Loucy (cell line): ENCODE measurements around the gene ZC3H18.

ENCODE experiments used
- H2AFZ ChIP-seq: fragments of 200-600 bp; sonication (generic); 2 replicates; pipeline ENCODE4 v1.6.0; 2016; ENCODE audit warnings: antibody characterized with exemption, mild to moderate bottlenecking, low read length, moderate library complexity
- H3F3A ChIP-seq: fragments of 200-600 bp; 2 replicates; pipeline ENCODE4 v1.6.0; 2016; ENCODE audit warnings: antibody characterized with exemption, low read depth, mild to moderate bottlenecking
- H3K27me3 ChIP-seq: fragments of 200-600 bp; sonication (generic); 2 replicates; pipeline ENCODE4 v1.6.1; 2014; ENCODE audit warnings: low read length, mild to moderate bottlenecking; ENCODE audit not compliant: insufficient read depth, poor library complexity, severe bottlenecking
- H3K36me3 ChIP-seq: fragments of 200-600 bp; sonication (generic); 2 replicates; pipeline ENCODE4 v1.6.1; 2016; ENCODE audit warnings: low read length; ENCODE audit not compliant: insufficient read depth
- H3K4me1 ChIP-seq: fragments of 200-600 bp; sonication (generic); 2 replicates; pipeline ENCODE4 v1.5.1; 2014; ENCODE audit warnings: low read length, mild to moderate bottlenecking; ENCODE audit not compliant: insufficient read depth, poor library complexity, severe bottlenecking
- H3K4me2 ChIP-seq: fragments of 200-600 bp; sonication (generic); 2 replicates; pipeline ENCODE4 v1.6.0; 2014; ENCODE audit warnings: antibody characterized with exemption, low read length, low read depth, mild to moderate bottlenecking; ENCODE audit not compliant: poor library complexity, severe bottlenecking
- H3K4me3 ChIP-seq: fragments of 200-600 bp; sonication (generic); 2 replicates; pipeline ENCODE4 v1.5.1; 2014; ENCODE audit warnings: low read length, mild to moderate bottlenecking, mixed read lengths; ENCODE audit not compliant: poor library complexity, severe bottlenecking
- H3K79me2 ChIP-seq: fragments of 200-600 bp; sonication (generic); 2 replicates; pipeline ENCODE4 v1.6.1; 2014; ENCODE audit warnings: low read length; ENCODE audit not compliant: insufficient read depth
- H3K9ac ChIP-seq: fragments of 200-600 bp; sonication (generic); 2 replicates; pipeline ENCODE4 v1.6.0; 2014; ENCODE audit warnings: mild to moderate bottlenecking, low read depth, low read length, moderate library complexity; ENCODE audit not compliant: poor library complexity, severe bottlenecking
- H3K9me2 ChIP-seq: fragments of 200-600 bp; sonication (generic); replicated peaks from 2 replicates; pipeline ENCODE4 v1.6.1; 2016; ENCODE audit warnings: low read depth, low read length, mixed read lengths
- H3K9me3 ChIP-seq: fragments of 200-600 bp; sonication (generic); 2 replicates; pipeline ENCODE4 v1.6.1; 2014; ENCODE audit warnings: mild to moderate bottlenecking, antibody characterized with exemption, low read length, low read depth; ENCODE audit not compliant: insufficient read depth
- H4K20me1 ChIP-seq: fragments of 200-600 bp; sonication (generic); 2 replicates; pipeline ENCODE4 v1.6.0; 2014; ENCODE audit warnings: antibody characterized with exemption, low read length, mild to moderate bottlenecking; ENCODE audit not compliant: insufficient read depth, poor library complexity, severe bottlenecking
- EZH2phosphoT487 ChIP-seq: fragments of 200-600 bp; IDR thresholded peaks from 2 replicates; pipeline ENCODE4 v1.6.1; 2018; ENCODE audit warnings: antibody characterized with exemption, mild to moderate bottlenecking, moderate library complexity, borderline replicate concordance
- TF ChIP-seq, protein P1 (sequence below): fragments of 200-600 bp; sonication (generic); conservative IDR thresholded peaks from 2 replicates; pipeline ENCODE4 v1.5.1; 2014; ENCODE audit warnings: mild to moderate bottlenecking, antibody characterized with exemption, low read length

ZC3H18 gene

DNA sequence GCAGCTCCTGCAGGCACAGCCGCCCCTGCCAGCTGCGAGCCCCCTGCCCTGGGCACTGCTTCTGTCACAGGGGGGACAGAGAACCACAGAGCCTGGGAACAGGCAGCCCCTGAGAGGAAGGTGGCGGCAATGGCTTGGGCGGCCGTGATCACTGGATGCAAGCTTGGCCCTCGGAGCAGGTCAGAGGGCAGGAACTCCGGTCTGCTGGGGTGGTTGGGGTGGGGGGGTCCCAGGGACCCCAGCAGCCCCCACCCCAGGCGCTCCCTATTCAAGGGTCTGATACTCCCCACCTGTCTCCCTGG is 82.5 kb downstream of the ZC3H18 start:
- TF ChIP-seq, protein P1, sequence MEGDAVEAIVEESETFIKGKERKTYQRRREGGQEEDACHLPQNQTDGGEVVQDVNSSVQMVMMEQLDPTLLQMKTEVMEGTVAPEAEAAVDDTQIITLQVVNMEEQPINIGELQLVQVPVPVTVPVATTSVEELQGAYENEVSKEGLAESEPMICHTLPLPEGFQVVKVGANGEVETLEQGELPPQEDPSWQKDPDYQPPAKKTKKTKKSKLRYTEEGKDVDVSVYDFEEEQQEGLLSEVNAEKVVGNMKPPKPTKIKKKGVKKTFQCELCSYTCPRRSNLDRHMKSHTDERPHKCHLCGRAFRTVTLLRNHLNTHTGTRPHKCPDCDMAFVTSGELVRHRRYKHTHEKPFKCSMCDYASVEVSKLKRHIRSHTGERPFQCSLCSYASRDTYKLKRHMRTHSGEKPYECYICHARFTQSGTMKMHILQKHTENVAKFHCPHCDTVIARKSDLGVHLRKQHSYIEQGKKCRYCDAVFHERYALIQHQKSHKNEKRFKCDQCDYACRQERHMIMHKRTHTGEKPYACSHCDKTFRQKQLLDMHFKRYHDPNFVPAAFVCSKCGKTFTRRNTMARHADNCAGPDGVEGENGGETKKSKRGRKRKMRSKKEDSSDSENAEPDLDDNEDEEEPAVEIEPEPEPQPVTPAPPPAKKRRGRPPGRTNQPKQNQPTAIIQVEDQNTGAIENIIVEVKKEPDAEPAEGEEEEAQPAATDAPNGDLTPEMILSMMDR: no peak
- no peak for TF ChIP-seq EZH2phosphoT487
- no peaks in the 10 kb centered on the region for H3K9me3 ChIP-seq
- no peak overlapping the region for H2AFZ ChIP-seq
- H3K4me3 ChIP-seq: no peak overlapping the region
- H3K79me2 ChIP-seq: peaks cover 23% of the 10 kb centered on the region
- no peaks in the 10 kb centered on the region; the same call in 1 of the 2 replicates for H3K36me3 ChIP-seq
- no peak overlapping the region for H3K4me2 ChIP-seq
- H3K27me3 ChIP-seq: no peaks in the 10 kb centered on the region
- H4K20me1 ChIP-seq: peaks cover 12% of the 10 kb centered on the region
- H3F3A ChIP-seq: no peaks in the 10 kb centered on the region
- H3K9ac ChIP-seq: no peak overlapping the region
- peaks cover 5% of the 10 kb centered on the region for H3K4me1 ChIP-seq
- H3K9me2 ChIP-seq: no peaks in the 10 kb centered on the region

DNA sequence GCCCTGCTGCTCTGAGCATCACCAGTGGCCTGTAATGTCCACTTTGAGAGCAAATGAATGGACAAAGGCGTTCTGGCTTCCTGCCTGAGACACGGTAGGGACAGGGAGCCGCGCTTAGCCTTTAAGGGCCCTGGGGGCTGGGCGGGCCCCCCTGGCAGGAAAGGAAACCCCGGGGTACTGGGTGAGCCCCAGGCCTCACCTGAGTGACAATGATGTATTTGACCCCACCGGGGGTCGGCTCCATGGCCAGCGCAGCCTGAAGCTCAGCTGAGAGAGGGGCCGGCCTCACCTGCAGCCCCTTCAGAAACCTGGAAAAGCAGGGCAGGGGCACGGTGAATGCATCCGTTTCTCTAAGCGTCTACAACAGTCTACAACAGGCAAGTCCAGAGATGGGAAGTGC is 82.9 kb downstream of the ZC3H18 start:
- no peak overlapping the region for H3K4me2 ChIP-seq
- H3K79me2 ChIP-seq: peaks cover 20% of the 10 kb centered on the region
- H4K20me1 ChIP-seq: peaks cover 12% of the 10 kb centered on the region
- no peaks in the 10 kb centered on the region for H3F3A ChIP-seq
- H2AFZ ChIP-seq: no peak overlapping the region
- TF ChIP-seq, protein P1: no peak
- no peak for TF ChIP-seq EZH2phosphoT487
- H3K9me2 ChIP-seq: no peaks in the 10 kb centered on the region
- no peaks in the 10 kb centered on the region for H3K9me3 ChIP-seq
- H3K4me3 ChIP-seq: no peak overlapping the region
- H3K9ac ChIP-seq: no peak overlapping the region
- H3K27me3 ChIP-seq: no peaks in the 10 kb centered on the region
- no peaks in the 10 kb centered on the region; the same call in 1 of the 2 replicates for H3K36me3 ChIP-seq
- H3K4me1 ChIP-seq: peaks cover 5% of the 10 kb centered on the region

DNA sequence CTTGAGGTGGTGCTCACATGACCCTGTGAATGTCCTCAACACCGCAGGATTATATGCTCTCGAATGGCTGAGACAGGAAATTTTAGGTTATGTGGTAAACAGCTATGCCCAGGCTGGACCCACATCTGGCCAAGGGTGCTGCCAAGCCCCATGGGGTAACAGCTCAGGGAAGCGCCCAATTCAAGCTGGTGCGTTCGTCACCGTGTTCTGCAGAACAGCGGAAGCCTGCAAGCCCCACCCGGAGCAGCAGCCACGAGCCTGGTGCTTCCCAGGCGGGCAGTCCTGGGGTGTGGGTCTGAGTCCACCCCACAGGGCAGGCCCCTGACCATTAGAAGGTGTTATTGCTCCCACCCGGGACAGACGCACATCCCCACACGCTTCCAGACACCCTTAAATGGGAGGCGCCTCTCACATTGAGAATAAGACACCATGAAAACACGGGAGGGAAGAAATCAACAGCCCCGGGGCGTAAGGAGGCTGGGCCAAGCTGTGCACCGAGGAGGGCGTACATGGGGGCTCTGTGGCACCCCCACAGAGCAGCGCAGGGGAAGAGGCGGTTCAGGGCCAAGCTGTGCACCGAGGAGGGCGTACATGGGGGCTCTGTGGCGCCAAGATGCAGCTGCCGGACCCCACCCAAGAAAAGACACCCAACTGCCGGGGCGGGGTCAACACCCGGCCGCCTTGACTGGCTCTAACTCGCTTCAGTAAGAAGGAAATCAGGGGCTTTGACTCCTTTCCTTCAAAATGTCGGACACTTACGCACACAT is 83.6 kb downstream of the ZC3H18 start:
- Histone ChIP-seq H3K4me1 (peaks cover 5% of the 10 kb centered on the region), H3K27me3 (no peaks in the 10 kb centered on the region), H3K9ac (no peak overlapping the region), H3F3A (no peaks in the 10 kb centered on the region), H3K9me2 (no peaks in the 10 kb centered on the region), H3K79me2 (peaks cover 18% of the 10 kb centered on the region), H3K4me3 (no peak overlapping the region), H3K9me3 (no peaks in the 10 kb centered on the region), H3K36me3 (no peaks in the 10 kb centered on the region; the same call in 1 of the 2 replicates), H3K4me2 (no peak overlapping the region), H4K20me1 (peaks cover 12% of the 10 kb centered on the region), H2AFZ (no peak overlapping the region)
- TF ChIP-seq, protein P1: no peak
- TF ChIP-seq EZH2phosphoT487: no peak
